HG03442 (cell line): Measurements from ENCODE around the gene DBN1.

Experiments used
- ATAC-seq: cut with Tn5 transposase; IDR thresholded peaks from one replicate; pipeline ENCODE4 v1.9.1; 2021; ENCODE audit warnings: mild to moderate bottlenecking, moderate library complexity; ENCODE audit not compliant: unreplicated experiment

DBN1 gene

GRCh38 chr5:177475563-177476427, 2.4 kb upstream of the DBN1 start:
- no peak for ATAC-seq

GRCh38 chr5:177474846-177475562, 1.6 kb upstream of the DBN1 start:
- no peak for ATAC-seq

GRCh38 chr5:177474002-177474476, 605 bp upstream of the DBN1 start:
- ATAC-seq, result no peak

- ATAC-seq, result no peak
These were observed 683 bp downstream of the DBN1 start for GRCh38 chr5:177472460-177473442.

GRCh38 chr5:177471610-177472356, 1.7 kb downstream of the DBN1 start:
- no peak for ATAC-seq

GRCh38 chr5:177470759-177471536, 2.5 kb downstream of the DBN1 start:
- no peak for ATAC-seq

GRCh38 chr5:177469750-177470525, 3.5 kb downstream of the DBN1 start:
- no peak for ATAC-seq

GRCh38 chr5:177468685-177469628, 4.5 kb downstream of the DBN1 start:
- ATAC-seq, result no peak

GRCh38 chr5:177468329-177468684, 5.1 kb downstream of the DBN1 start:
- no peak for ATAC-seq

- no peak for ATAC-seq
These were observed 6.0 kb downstream of the DBN1 start for GRCh38 chr5:177467436-177467835.

- no peak for ATAC-seq
These were observed 6.6 kb downstream of the DBN1 start for GRCh38 chr5:177466861-177467260.

- no peak for ATAC-seq
These were observed 8.4 kb downstream of the DBN1 start for GRCh38 chr5:177465044-177465443.

- no peak for ATAC-seq
These were observed 11.3 kb downstream of the DBN1 start for GRCh38 chr5:177462021-177462670.

GRCh38 chr5:177459819-177460628, 13.4 kb downstream of the DBN1 start:
- ATAC-seq, result no peak

GRCh38 chr5:177459357-177459756, 14.1 kb downstream of the DBN1 start:
- no peak for ATAC-seq

GRCh38 chr5:177458912-177459350, 14.5 kb downstream of the DBN1 start:
- no peak for ATAC-seq
